Ishikawa (cell line): ENCODE measurements around the gene CADM1.

Experiments used
- CEBPB ChIP-seq: IDR thresholded peaks from 2 replicates; pipeline ENCODE4 v1.6.1; 2012
- CREB1 ChIP-seq: IDR thresholded peaks from 2 replicates; pipeline ENCODE4 v1.6.1; 2012; ENCODE audit warnings: low read depth
- EGR1 ChIP-seq: IDR thresholded peaks from 2 replicates; pipeline ENCODE4 v1.6.1; 2012
- EP300 ChIP-seq: IDR thresholded peaks from 2 replicates; pipeline ENCODE4 v1.6.1; 2012; ENCODE audit warnings: borderline replicate concordance
- FOXM1 ChIP-seq: IDR thresholded peaks from 2 replicates; pipeline ENCODE4 v1.6.1; 2012; ENCODE audit warnings: low read depth, borderline replicate concordance
- NFIC ChIP-seq: IDR thresholded peaks from 2 replicates; pipeline ENCODE4 v1.6.1; 2012
- RAD21 ChIP-seq: IDR thresholded peaks from 2 replicates; pipeline ENCODE4 v1.6.1; 2012; ENCODE audit warnings: low read depth
- TAF1 ChIP-seq: IDR thresholded peaks from 2 replicates; pipeline ENCODE4 v1.6.1; 2012; ENCODE audit warnings: low read depth, mild to moderate bottlenecking
- TCF12 ChIP-seq: IDR thresholded peaks from 2 replicates; pipeline ENCODE4 v1.6.1; 2012; ENCODE audit warnings: low read depth
- TEAD4 ChIP-seq: IDR thresholded peaks from 2 replicates; pipeline ENCODE4 v1.6.1; 2012
- YY1 ChIP-seq: IDR thresholded peaks from 2 replicates; pipeline ENCODE4 v1.6.1; 2012; ENCODE audit warnings: low read depth
- ZBTB7A ChIP-seq: IDR thresholded peaks from 2 replicates; pipeline ENCODE4 v1.6.1; 2012; ENCODE audit warnings: low read depth
- TF ChIP-seq, protein P1 (sequence below): IDR thresholded peaks from 2 replicates; pipeline ENCODE4 v1.6.1; 2012
- TF ChIP-seq, protein P2 (sequence below): IDR thresholded peaks from 2 replicates; pipeline ENCODE4 v1.6.1; 2012
- TF ChIP-seq, protein P3 (sequence below): IDR thresholded peaks from 2 replicates; pipeline ENCODE4 v1.6.1; 2012; ENCODE audit warnings: low read depth, mild to moderate bottlenecking

CADM1 gene

DNA sequence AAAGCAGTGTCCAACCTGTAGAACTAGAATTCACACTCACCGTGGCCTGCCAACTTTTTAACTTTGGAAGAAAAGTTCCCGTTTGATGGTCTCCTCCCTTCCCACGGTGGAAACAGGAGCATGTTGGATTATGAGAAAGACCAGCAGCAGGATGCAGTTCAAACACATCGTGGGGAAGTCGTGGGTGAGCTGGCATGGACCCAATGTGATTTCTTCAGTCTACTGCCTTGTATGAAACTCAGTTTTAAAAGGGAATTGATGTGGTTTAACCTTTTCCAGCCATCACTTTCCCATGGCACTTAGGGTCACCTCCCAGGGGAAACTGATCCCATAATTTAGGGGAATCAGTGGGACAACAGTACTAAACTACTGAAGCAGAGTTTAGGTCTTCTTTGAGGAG lies 318.3 kb downstream of the CADM1 start:
- TF ChIP-seq NFIC = no peak
- TF ChIP-seq TAF1 = no peak
- TF ChIP-seq TCF12 = no peak
- TF ChIP-seq TEAD4 = no peak
- TF ChIP-seq, protein P1, sequence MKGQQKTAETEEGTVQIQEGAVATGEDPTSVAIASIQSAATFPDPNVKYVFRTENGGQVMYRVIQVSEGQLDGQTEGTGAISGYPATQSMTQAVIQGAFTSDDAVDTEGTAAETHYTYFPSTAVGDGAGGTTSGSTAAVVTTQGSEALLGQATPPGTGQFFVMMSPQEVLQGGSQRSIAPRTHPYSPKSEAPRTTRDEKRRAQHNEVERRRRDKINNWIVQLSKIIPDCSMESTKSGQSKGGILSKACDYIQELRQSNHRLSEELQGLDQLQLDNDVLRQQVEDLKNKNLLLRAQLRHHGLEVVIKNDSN = no peak
- no peak for TF ChIP-seq ZBTB7A
- no peak for TF ChIP-seq EGR1
- no peak for TF ChIP-seq EP300
- TF ChIP-seq, protein P2, sequence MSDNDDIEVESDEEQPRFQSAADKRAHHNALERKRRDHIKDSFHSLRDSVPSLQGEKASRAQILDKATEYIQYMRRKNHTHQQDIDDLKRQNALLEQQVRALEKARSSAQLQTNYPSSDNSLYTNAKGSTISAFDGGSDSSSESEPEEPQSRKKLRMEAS = no peak
- TF ChIP-seq, protein P3, sequence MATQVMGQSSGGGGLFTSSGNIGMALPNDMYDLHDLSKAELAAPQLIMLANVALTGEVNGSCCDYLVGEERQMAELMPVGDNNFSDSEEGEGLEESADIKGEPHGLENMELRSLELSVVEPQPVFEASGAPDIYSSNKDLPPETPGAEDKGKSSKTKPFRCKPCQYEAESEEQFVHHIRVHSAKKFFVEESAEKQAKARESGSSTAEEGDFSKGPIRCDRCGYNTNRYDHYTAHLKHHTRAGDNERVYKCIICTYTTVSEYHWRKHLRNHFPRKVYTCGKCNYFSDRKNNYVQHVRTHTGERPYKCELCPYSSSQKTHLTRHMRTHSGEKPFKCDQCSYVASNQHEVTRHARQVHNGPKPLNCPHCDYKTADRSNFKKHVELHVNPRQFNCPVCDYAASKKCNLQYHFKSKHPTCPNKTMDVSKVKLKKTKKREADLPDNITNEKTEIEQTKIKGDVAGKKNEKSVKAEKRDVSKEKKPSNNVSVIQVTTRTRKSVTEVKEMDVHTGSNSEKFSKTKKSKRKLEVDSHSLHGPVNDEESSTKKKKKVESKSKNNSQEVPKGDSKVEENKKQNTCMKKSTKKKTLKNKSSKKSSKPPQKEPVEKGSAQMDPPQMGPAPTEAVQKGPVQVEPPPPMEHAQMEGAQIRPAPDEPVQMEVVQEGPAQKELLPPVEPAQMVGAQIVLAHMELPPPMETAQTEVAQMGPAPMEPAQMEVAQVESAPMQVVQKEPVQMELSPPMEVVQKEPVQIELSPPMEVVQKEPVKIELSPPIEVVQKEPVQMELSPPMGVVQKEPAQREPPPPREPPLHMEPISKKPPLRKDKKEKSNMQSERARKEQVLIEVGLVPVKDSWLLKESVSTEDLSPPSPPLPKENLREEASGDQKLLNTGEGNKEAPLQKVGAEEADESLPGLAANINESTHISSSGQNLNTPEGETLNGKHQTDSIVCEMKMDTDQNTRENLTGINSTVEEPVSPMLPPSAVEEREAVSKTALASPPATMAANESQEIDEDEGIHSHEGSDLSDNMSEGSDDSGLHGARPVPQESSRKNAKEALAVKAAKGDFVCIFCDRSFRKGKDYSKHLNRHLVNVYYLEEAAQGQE = no peak
- no peak for TF ChIP-seq CREB1
- no peak for TF ChIP-seq RAD21
- no peak for TF ChIP-seq CEBPB
- no peak for TF ChIP-seq YY1
- no peak for TF ChIP-seq FOXM1

DNA sequence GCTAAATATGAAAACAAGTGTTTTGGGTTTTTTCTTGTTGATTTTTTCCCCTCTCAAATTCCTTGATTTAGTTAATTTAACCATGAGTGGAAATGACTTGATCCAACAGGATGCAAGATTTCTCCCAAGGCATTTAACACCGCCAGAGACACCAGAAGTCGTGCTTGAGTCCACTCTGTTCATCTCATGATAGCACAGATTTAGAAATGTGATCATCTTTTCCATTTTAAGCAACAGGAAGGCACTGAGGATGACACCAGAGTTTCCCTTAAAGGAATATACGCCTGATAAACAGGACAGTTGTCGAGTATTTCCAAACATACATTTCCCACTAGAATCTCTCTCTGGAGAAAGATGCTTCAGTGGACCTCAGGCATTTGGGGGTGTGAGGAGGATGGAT lies 318.7 kb downstream of the CADM1 start:
- no peak for TF ChIP-seq FOXM1
- no peak for TF ChIP-seq EGR1
- TF ChIP-seq, protein P2 = no peak
- TF ChIP-seq TAF1 = no peak
- TF ChIP-seq YY1 = no peak
- no peak for TF ChIP-seq TCF12
- TF ChIP-seq CREB1 = no peak
- TF ChIP-seq NFIC = no peak
- TF ChIP-seq, protein P1 = no peak
- no peak for TF ChIP-seq TEAD4
- no peak for TF ChIP-seq CEBPB
- TF ChIP-seq EP300 = no peak
- TF ChIP-seq, protein P3 = no peak
- TF ChIP-seq ZBTB7A = no peak
- TF ChIP-seq RAD21 = no peak

DNA sequence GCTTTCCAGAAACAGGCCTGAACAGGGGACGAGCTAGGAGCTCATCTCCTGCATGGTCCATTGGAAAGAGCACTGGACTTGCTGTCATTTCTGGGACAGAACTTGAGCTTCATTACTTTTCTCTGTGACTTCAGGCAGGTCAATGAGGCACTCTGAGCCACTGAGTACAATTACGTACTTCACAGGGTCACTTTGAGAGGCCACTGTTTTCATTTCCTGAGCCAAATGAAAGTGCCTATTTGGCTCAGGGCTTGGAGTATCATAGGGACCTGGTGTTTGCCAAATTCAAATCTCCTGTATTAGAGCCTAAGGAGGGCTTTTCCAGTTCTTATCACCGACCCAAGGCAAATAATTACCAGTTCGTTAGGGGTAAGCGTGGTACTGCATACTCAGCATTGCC lies 319.3 kb downstream of the CADM1 start:
- TF ChIP-seq CEBPB (no peak), TAF1 (no peak), YY1 (no peak), RAD21 (no peak), TEAD4 (no peak), ZBTB7A (no peak)
- TF ChIP-seq, protein P3 = no peak
- TF ChIP-seq, protein P2 = no peak
- TF ChIP-seq, protein P1 = no peak

DNA sequence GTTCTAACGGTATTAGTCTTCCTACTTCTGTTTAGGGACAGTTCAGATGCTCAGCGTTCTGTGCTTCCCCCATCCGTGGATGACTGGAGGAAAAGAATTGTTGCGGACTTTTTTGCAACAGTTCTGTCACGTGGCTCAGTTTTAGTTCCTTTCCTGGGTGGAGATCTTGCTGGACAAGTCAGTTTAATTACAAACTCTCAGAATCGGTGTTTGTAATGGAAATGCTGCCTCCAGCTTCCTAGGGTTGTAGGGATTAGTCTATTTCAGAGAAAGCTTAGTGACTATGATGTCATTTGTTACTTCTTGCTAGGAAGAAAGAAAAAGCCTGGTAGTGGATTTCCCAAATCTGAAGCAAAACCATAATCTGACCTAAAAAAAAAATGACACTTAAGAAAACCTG lies 320.4 kb downstream of the CADM1 start:
- TF ChIP-seq ZBTB7A (no peak), TEAD4 (no peak), YY1 (no peak), NFIC (no peak), CREB1 (no peak), CEBPB (no peak), EGR1 (no peak), EP300 (no peak), FOXM1 (no peak), TCF12 (no peak), RAD21 (no peak)
- TF ChIP-seq, protein P3 = no peak
- TF ChIP-seq, protein P1 = no peak
- TF ChIP-seq, protein P2 = no peak
